ENCODE measurements around the gene C11orf68.

C11orf68 gene

GRCh38 chr11:65915101-65915820, 3.6 kb downstream of the C11orf68 start:
- DNase-seq, result no peak

- DNase-seq, result no peak
Measured at GRCh38 chr11:65912845-65913244, 6.0 kb downstream of the C11orf68 start.

DNA sequence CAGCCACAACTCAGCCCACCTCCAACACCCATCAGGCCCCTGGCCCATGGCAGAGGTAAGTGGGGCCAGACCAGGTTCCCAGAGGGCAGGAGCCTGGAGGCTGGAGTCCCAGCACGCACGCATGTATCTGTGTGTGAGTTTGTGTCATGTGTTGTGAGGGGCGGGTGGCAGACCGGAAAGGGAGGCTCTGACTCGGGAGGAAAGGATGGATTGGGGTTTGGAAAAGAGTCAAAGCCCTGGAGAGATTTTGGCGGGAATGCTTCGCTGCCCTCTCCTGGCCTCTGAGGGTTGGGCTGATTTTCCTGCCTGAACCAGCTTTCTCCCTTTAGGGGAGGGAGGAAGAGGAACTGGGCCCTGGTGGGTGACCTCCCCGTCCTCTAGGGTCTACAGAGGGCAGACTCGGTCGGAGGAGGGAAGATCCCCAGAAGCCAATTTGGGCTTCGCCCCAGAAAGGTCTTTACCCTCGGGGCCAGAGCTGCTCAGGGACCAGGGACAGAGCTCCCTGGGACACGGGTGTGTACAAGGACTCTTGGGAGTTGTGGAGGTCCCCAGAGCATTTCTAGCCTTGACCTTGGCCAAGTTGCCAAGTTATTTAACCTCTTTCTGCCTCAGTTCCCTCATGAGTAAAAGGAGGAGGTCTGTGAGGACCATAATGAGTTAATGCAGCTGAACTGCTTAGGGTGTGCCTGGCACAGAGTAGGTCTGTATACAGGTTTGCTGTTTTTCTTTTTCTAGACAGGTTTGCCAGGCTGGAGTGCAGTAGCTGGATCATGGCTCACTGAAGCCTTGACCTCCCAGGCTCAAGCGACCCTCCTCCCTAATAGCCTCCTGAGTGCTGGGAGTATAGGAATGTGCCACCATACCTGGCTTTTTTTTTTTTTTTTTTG, 6.9 kb downstream of the C11orf68 start:
- DNase-seq, result peak in 1 of 56 donors; percentile 6

DNA sequence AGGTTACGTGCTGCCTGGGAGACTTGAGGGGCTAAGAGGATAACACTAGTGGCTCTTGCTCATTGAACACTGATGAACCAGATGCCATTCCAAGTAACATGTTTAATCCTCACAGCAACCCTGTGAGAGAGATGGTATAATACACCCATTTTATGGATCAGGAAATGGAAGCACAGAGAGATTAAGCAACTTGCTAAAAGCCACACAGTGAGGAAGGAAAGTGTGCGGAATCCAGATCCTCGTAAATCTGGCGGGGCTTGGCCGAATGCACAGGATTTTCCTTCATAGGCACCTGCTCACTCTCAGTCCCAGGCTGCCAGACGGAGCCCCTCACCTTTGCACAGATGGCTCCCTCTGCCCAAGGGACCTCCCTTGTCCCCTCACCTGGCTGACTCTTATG, 11.0 kb downstream of the C11orf68 start:
- DNase-seq, result no peak

DNA sequence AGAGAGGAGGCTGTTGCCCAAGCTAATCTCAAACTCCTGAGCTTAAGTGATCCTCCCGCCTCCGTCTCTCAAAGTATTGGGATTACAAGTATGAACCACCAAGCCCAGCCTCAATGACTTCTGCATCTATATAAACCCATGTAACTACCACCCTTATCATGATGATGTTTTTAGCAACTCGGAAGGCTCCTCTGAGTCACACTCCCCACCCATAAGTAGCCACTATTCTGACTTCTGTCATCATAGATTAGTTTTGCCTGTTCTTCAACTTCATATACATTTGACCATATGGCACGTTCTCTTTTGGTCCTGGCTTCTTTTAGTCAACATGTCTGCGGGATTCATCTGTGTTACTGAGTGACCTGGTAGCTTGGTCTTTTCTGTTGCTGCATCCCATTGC, 12.3 kb downstream of the C11orf68 start:
- DNase-seq, result no peak

DNA sequence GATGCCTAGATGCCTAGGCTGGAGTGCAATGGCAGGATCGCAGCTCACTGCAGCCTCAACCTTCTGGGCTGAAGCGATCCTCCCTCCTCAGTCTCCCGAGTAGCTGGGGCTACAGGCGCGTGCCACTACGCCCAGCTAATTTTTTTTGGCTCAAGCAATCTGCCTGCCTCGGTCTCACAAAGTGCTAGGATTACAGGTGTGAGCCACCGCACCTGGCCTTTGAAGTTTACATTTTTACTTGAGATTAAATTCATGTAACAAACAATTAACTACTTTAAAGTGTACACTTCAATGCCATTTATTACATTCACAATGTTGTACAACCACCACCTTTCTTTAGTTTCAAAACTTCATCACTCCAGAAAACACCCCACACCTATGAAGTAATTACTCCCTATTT, 15.1 kb downstream of the C11orf68 start:
- DNase-seq, result no peak

DNA sequence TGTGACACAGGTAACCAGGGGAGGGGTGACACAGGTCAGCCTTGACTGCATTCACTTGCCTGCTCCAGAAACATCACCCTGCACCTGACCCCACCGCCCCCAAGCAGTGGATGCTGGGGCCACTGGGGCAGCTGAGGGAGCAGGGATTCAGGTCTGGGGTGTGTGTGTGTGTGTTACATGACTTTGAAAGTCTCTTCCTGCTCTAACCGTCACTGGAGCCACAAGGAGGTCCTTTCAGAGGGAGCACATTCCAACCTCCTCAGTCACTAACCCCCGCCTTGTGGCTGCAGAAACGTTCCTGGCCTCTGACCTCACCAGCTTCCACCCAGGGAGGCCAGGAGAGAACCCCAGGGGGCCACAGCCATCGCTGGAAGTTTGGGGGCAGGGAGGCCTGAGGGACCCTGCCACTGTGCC, 15.8 kb downstream of the C11orf68 start:
- no peak for DNase-seq

DNA sequence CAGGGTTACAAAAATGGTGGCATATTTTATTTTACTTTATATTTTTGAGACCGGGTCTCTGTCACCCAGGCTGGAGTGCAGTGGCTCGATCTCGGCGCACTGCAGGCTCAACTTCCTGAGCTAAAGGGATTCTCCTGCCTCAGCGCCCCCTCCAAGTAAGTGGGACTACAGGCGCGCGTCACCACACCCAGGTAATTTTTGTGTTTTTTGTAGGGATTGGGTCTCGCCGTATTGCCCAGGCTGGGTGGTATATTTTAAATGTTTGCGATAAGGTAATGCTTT, 18.0 kb downstream of the C11orf68 start:
- DNase-seq, result no peak

GRCh38 chr11:65900125-65900898, 18.6 kb downstream of the C11orf68 start, which contains the start of gene FOSL1:
TSS of gene FOSL1 (minus strand) at chr11:65900388. CDS start at chr11:65900339, 49 bp downstream.
- peak in 45 of 56 donors; percentile 15 to 95 (median 50) for DNase-seq

- peak in 1 of 56 donors; percentile 44 for DNase-seq
Measured at GRCh38 chr11:65899356-65900124, 19.3 kb downstream of the C11orf68 start.

DNA sequence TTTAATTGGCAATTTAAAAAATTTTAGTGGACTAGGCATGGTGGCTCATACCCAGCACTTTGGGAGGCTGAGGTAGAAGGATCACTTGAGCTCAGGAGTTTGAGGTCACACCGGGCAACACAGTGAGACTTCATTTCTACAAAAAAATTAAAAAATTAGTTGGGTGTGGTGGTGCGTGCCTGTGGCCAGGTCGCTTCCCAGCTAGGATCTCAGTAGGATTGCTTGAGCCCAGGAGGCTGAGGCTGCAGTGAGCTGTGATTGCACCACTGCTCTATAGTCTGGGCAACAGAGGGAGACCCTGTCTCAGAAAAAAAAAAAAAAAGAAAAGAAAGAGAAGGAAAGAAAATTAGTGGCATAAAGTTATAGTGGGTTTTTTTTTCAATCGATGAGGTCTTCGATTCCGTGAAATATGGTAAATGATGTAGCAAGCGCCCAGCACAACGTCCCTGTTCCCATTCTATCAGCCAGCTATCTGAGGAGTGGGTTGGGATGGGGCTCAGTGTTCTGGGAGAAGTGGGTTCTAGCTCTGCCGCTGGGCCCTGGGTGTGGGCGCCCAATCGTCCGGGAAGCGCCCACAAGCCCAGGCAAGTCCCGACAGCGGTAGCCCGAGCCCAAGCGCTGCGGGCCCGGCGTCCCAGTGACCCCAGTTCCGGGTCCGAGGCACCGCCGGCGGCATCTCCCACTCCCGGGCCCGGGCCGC, 20.1 kb downstream of the C11orf68 start:
- DNase-seq, result no peak

DNA sequence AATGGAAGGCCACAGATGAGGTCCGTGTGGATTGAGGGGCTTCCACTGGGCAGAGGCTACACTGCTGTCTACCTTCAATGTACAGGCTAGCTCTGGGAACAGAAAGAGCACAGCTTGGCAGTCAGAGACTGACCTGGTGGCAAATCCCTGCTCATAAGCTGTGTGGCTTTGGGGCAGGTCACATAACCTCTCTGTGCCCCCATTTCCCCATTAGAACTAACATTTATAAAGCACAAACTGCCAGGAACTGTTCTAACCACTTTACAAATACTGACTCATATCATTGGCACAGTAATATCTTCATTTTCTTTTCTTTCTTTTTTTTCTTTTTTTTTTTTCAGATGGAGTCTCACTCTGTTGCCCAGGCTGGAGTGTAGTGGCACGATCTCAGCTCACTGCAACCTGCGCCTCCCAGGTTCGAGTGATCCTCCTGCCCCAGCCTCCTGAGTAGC, 21.8 kb downstream of the C11orf68 start:
- no peak for DNase-seq

- DNase-seq, result no peak
Measured at GRCh38 chr11:65896034-65896999, 22.5 kb downstream of the C11orf68 start.

- DNase-seq, result no peak
Measured at GRCh38 chr11:65895482-65895981, 23.3 kb downstream of the C11orf68 start.

GRCh38 chr11:65894034-65894591, 24.7 kb downstream of the C11orf68 start:
- DNase-seq, result peak in 5 of 56 donors; percentile 12 to 26 (median 16)

DNA sequence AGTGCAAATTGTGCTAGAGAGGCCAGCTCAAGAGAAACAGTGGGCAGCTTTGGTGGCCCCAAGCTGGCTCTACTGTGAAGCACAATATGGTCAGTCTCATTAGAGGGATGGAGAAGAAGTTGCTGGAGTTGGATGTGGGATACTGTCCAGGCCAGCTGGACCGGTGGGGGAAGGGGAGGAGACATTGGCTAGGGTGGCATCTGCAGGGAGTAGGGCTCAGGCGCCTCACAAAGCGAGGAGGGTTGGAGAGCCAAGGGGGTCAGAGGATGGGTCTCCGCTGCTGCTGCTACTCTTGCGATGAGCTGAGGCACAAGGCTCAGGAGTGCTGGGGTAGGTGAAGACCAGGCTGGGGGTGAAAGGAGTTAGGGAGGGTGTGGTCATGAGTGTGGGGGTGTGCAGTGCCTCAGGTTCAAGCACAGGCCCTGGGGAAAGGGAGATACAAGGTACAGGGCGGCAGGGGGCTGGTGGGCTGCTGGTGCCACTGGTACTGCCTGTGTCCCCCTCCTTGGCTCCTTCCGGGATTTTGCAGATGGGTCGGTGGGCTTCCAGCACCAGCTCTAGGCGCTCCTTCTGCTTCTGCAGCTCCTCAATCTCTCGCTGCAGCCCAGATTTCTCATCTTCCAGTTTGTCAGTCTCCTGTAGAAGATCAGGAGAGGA, 26.1 kb downstream of the C11orf68 start:
- DNase-seq, result peak in 3 of 56 donors; percentile 11 to 25 (median 23)

- DNase-seq, result peak in 2 of 56 donors; percentile 6 to 41
Measured at GRCh38 chr11:65892137-65892540, 26.7 kb downstream of the C11orf68 start.

Measured in nucleus accumbens (tissue), 56 donors.